T-helper 2 cell treated with Interferon-gamma antibody and Interleukin-4, amounts not matched to agents 100 ng/mL and 5 ng/mL, for 36 hours (primary cell): ENCODE data around the gene ZNF593. TPM values are rescaled to one million over a fixed set of nuclear protein-coding genes. Genes with fewer than 3 reads are reported as not detected.

Experiments used
- intact Hi-C: fragments of 100-400 bp; cut with micrococcal nuclease; formaldehyde crosslinking; loops from one replicate; pipeline ENCODE4 v1.15.1; 2023
- total RNA-seq: library from RNA; stranded (reverse); gene quantifications from 2 replicates; pipeline ENCODE4 v1.2.3, GENCODE V29; 2022

ZNF593 gene
- 41.9 and 42.2 TPM in 2 replicates for total RNA-seq

DNA sequence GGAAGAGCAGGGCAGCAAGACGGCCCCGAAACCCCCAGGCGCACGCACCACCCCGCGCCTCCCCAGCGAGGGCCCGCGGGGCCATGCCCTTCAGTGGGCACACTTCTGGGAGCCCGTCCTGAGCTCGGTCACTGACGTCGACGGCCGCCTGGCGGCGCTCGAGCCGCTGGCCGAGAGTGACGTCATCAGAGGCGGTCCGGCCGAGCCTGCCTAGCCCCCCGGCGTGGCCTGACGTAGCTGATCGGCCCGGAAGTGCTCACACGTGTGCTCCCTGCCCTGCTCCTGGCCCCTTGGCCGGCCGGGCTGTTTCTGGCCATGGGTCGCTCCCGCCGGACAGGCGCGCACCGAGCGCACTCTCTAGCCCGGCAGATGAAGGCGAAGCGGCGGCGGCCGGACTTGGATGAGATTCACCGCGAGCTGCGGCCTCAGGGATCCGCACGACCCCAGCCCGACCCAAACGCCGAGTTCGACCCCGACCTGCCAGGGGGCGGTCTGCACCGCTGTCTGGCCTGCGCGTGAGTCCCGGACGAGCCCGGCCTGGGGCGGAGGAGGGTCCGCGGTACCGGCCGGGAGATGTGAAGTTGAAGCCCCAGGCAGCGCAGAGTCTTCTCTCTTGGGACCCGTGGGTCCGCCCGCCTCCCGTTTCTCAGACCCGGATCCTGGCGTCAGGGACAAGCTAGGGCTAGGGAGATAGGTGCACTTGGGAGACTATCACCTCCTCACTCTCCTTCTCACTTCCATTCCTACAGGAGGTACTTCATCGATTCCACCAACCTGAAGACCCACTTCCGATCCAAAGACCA, at the start of gene ZNF593:
ZNF593 (plus strand) TSS at position 240 of the 803 bp plus-strand sequence; CDS start at position 316, 76 bp downstream.
- intact Hi-C loops: loop anchor here (1.0 to 10.0 kb wide), 4 partner anchors 64 to 225 kb away; partner anchors contain the start of gene CEP85

DNA sequence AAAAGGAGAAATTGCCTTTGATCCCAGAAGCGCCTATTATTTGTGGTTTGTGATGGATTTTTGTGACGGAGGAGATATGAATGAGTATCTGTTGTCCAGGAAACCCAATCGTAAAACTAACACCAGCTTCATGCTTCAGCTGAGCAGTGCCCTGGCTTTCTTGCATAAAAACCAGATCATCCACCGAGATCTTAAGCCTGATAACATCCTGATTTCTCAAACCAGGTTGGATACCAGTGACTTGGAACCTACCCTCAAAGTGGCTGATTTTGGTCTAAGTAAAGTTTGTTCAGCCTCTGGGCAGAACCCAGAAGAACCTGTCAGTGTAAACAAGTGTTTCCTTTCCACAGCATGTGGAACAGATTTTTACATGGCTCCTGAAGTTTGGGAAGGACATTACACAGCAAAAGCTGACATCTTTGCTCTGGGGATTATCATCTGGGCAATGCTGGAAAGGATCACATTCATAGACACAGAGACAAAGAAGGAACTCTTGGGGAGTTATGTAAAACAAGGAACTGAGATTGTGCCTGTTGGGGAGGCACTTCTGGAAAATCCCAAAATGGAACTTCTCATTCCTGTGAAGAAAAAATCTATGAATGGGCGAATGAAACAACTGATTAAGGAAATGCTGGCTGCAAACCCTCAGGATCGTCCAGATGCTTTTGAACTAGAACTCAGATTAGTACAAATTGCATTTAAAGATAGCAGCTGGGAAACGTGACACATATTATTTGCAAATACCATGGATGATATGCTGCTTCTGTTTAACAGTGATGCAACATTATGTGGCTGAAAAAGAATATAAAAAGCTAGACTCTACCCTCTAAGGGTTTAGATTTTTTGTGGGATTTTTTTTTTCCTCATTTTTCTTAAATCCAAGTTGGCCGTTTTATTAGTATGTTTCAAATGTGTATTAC, 47.6 kb upstream of the ZNF593 start:
- intact Hi-C loops: no loop called here

DNA sequence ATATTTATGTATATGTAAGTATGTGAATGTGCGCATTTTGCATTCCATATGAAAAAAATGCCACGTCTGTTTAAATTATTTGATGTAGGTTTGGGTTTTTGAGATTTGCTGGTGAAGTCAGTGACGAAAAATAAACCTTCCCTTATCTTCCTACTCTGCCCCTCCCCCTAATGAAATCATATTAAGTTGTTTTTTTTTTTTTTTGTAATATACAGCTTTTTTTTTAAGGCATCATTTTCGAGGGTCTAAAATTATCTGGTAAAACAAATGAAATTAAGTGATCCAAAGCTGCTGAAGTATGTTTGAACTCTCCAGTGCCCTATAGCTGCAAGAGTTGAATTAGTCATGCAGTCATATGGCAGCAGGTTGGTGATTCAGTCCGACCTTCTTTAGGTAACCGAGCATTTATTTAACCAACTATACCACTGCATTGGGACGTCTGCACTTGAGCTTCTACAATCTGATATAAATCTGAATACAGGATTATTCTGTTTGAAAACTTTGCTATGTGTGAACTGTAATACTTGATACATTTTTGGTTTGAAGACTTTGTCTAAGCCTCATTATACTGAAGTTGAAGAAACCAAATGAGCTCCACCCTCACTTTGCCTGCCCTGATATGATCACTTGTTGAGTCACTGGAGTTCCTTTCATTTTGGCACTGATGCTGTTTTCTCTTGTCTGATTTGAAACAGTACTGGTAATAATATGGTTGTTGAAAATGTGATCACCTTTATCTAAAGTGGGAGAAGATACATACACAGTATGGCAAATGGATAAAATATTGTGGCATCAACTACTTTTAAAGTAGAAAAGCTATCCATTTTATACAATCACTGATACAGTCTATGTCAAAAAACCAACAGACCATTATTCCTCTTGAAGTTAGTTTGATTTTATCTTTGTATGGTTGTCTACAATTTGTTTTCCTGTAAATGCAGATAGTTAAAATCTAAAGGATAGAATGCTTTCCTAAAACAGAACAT, 46.4 kb upstream of the ZNF593 start:
- intact Hi-C loops: no loop called here

DNA sequence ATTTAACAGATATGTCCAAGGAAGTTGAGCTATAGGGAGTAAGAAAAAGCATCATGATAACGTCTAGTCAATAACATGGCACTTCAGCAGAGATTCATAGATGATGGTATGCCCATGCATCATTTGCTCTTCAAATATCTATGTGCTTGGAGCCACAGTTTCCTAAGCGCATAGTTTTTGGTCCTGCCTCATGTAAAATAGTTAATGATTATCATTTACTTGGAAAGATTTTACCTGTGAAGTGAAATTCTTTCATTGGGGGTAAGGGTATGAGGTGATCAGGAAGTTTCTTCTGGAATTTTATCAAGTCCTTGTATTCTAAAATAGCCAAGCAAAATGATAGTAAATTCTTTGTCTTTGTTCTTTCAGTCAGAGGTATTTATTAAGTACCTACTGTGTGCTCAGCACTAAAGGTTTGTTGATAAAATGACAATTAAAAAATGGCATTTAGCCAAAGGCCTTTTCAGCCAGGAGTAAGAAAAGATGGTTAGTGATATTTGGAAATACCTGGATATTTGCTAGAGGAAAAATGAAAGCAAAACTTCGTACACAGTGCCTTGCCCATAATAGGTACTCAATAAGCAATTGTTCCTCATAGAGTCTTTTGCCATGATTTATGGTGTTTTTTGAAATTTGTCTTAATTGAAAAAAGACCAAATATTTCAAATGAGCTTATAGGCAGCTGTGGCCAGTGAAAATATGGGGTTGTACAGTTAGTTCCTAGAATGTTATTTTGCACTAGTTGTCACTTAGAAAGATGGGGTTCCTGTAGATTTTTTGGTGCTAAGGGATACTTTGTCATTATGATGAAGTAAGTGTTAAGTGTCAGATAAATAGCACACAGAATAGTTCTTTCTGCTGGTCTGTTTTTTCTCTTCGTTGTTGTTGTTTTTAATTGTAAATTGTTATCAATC, 45.0 kb upstream of the ZNF593 start:
- intact Hi-C loops: no loop called here

DNA sequence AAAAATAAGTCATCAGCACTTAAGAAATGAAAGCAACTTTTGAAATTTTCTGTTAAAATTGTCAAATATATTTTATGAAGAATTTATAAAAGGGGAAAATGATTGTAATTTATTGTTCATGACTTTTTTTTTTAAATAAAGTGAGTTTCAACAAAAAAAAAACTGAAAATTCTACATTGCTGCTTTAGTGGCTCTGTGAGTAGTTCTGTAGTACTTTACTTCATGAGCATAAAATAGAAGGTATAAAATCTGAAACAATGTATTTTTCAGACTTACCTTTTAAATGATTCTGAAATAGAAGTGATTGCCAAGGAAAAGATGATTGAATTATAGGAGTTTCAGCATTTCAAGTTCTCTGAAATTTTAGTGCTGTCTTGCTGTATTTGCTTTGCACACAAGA, 44.3 kb upstream of the ZNF593 start:
- intact Hi-C loops: no loop called here

DNA sequence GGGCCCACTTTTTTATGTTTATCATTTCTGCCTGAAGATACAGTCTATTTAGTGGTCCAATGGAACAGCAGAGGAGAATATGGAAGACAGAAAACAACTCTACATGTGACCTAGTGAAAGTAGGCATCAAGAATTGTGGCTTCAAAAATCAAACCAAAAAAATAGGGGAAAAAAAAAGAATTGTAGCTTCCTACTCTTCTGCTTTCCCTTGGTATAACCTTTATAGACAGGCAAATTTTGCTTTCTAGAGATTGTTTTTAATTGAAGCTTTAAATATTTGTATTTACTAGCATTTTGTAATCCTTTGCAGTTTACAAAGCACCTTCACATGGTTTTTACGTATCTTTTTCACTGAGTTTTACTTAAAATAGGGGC, 43.8 kb upstream of the ZNF593 start:
- intact Hi-C loops: loop anchor here (1.0 kb wide), 3 partner anchors 15 to 128 kb away; partner anchors contain the start of genes PAFAH2 and PDIK1L

DNA sequence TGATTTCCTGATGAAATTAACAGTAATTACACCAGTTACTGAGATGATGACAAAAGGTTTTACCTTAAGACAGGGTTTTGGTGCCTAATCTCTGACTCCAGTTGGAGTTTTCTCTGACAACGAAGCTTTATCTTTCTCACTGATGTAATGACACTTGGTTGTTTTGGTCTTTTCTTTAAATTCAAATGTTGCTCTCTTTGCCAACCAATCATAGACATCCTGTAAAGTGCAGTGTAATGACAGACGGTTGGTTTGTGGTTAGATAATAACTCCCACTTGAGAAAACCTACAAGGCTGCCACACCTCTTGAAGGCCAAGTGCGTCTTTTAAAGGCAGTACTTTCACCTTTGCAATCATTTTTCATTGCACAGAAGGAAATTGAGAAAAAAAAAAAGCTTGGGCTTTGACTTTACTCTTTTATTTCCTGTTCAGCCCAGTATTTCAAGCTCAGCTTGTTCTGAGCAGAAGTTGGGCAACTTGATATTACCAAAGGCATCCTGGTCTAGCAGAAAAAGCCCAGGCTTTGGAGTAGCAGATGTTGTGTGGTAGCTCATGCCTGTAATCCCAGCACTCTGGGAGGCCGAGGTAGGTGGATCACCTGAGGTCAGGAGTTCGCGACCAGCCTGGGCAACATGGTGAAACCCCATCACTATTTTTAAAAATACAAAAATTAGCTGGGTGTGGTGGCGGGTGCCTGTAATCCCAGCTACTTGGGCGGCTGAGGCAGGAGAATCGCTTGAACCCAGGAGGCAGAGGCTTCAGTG, 43.2 kb upstream of the ZNF593 start:
- intact Hi-C loops: loop anchor here (1.0 kb wide), 3 partner anchors 15 to 128 kb away; partner anchors contain the start of genes PAFAH2 and PDIK1L

DNA sequence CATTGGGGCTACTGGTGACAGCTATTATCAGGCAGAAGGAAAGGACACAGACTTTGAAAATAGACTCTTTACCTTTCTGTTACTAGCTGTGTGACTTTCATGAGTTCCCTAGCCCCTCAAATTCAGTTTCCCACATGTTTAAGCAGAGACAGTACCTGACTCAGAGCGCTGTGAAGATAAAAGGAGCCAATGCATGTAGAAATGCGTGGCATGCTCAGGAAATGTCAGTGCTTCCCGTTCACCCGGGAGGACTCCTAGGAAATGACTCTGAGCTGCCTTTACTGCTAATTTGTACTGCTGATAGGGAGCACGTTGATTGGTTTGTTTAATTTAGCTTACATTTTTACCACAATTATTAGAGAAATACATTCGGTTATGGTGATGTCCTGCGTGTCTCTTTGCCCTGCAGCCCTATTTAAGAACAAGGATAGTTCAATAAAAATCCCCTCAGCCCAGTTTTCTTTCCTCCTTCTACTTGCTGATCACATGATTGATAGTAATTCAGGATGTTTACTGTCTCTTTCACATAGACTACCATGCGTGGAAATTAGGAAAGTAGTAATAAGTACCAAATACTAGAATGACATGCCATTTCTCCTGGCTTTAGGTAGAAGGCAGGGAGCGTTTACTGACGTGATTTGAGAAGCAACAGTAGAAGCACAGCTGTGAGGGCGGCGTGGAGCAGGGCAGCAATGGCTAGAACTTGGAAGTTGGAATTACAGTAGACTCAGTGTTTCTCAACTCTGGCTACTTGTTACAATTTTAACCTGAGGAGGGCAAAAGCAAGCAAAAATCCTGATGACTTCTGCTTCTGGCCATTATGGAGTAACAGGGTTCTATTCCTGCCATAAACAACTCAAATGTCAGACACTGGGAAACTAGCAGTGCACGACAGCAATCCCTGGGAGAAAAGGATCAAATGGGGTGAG, 42.2 kb upstream of the ZNF593 start:
- intact Hi-C loops: no loop called here

DNA sequence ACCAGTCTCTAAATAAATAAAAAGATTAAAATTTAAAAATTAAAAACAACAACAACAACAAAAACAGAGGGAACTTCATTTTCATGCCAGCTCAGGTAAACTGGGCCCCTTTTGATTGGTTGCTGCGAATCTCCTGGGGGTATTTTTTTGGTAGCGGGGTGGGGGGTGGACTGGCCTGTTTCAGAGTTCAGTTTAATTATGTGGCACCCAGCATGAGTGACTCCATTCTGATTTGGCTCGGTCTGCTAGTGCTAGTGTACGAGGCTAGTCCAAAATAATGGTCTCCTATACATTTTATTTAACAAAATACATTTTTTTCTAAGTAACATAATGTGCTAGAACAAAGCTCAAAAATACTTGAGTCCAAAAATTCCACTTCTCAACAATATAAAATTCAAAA, 39.9 kb upstream of the ZNF593 start:
- intact Hi-C loops: no loop called here

DNA sequence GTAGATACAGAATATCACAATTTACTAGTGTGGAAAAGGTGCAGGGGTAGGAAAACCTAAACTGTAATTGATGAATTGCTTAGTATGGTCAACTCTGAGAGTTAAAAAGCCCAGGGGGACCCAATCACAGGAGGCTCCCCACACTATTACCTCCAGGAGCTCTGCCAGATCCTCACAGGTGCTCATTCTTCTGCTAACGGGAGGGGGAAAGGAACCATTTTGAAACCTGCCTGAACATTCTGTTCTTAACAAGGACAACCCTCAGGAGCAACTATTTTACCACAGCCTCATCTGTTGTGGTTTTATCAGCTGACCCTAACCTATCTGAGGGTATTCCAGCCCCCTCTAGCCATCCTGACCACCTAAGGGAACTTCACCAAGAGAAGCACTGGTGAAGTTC, 39.0 kb upstream of the ZNF593 start:
- intact Hi-C loops: no loop called here

DNA sequence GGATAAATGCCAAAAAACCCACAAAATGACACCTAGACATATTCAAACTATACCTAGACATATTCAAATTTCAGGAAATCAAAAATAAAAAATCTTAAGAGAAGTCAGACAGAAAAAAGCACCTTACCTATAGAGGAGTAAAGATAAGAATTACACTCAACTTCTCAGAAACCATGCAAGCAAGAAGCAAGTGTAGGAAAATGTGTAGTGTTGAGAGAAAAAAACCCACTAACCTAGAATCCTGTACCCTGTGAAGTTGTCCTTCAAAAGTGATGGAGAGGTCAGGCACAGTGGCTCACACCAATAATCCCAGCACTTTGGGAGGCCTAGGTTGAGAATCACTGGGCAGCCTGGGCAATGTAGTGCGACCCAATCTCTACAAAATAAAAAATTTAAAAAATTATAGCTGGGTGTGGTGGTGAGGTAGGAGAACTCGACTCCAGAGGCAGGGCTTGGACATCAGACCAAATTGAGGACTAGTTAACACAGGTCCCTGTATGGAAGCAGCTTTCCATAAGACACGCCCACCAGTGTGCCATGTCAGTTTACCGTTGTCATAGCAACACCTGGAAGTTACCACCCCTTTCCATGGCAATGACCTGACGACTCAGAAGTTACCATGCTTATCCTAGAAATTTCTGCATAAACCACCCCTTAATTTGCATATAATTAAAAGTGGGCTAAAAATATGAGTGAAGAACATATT, 37.4 kb upstream of the ZNF593 start:
- intact Hi-C loops: no loop called here

DNA sequence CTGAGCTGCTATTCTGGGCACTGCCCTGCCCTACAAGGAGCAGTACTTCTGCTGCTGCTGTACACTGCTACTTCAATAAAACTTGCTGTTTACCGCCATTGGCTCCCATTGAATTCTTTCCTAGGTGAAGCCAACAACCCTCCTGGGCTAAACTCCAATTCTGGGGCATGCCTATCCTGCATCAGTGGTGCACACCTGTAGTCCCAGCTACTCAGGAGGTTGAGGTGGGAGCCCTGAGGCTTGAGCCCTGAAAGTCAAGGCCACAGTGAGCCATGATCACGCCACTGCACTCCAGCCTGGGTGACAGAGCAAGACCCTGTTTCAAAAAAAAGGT, 36.9 kb upstream of the ZNF593 start:
- intact Hi-C loops: no loop called here

DNA sequence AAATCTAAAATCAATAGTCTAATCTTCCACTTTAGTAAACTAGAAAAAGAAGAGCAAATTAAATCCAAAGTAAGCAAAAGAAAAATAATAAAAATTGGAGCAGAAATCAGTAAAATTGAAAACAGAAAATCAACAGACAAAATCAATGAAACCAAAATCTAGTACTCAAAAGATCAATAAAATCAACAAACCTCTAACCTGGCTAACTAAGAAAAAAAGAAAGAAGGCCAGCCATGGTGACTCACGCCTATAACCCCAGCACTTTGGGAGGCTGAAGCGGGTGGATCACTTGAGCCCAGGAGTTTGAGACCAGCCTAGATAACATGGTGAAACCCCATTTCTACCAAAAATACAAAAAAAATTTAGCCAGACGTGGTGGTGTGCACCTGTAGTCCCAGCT, 35.2 kb upstream of the ZNF593 start:
- intact Hi-C loops: no loop called here

DNA sequence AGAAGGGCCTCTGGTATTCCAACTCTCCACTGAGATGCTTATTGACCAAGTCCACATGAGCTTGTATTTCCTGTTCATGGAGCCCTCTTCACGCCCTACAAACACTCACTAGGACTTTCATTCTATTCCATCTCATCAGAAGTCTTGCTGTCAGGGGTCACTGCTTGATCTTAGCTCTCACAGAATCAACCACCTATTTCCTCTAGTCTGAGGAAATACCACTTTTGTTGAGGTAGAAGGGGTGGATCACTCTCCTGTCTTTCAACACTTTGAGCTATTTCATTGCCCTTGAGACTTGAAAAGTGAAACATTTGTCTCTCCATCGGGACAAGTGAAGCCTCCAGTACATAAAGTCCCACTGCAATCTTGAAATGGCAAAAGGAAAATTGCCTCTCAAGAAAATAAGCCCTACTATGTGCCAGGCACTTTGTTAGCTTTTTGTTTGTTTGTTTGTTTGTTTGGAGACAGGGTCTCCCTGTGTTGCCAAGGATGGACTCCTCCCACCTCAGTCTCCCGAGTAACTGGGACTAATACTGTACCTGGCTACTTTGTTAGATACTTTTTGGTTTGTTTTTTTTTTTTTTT, 30.6 kb upstream of the ZNF593 start:
- intact Hi-C loops: no loop called here

DNA sequence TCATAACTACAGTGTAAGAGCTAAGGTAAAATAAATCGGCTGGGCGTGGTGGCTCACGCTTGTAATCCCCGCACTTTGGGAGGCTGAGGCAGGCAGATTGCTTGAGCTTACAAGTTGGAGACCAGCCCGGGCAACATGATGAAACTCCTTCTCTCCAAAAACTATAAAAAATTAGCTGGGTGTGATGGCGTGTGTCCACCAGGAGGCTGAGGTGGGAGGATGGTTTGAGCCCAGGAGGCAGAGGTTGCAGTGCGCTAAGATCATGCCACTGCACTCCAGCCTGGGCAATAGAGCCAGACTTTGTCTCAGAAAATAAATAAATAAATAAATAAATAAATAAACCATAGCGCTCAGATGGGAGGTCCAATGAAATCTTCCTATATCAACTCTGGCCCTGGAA, 27.5 kb upstream of the ZNF593 start:
- intact Hi-C loops: no loop called here

DNA sequence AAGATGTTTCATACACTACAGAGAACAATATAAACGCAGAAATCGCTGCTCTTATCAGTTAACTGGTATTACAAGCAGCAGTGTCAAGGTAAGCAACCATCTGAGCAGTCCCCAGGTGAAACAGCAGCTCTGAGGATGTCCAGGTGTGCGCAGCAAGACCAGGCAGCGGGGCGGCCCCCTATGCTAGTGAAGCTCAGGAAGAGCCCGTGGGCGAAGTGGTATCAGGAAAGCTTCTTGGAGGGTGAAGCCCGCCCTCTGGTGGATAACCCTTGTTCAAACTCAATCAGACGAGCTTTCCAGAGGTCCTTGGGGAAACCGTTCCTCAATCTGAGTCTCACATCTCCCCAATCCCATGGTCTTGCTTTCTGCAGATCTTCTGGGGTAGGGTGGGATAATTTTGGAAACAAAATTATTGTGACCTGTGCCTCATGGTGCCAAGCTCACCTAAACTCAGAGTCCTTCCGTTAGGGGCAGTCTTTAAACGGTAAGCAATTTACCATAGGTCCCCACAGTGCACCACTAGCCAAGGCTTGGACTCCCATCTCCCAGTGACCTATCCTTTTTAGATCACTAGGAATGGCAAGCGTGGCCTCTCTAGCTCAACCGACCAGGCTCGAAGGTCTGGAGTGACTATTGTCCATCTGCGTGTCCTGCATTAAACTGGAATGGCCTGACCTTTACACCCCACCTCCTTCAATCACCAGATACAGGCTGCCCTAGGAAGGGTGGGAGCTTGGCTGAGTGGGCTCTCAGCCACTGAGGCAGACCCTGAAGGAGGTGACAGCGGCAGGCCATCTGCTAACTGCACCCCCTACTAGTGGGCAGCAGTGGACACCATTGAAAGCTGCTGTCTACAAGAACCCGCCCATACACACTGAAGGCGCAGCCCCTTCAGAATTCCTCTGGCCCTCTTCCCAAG, 24.4 kb upstream of the ZNF593 start:
- intact Hi-C loops: loop anchor here (1.0 kb wide), 3 partner anchors 19 to 110 kb away; no protein-coding TSS in a partner anchor
